Measurements from ENCODE around the gene AFF1.

The AFF1 gene

GRCh38 chr4:86910369-86910768 is 24.4 kb upstream of the AFF1 start:
- no peak for DNase-seq (ENCODE audit: extremely low spot score)
- POLR2A ChIA-PET, result interaction anchor here (0.6 kb wide), 1 partner anchor 114 kb away, joined by 3 read pairs; no protein-coding TSS in a partner anchor
- no peak for TF ChIP-seq CTCF (IDR thresholded peaks at IDR 0.05; ENCODE audit: control extremely low read depth, extremely low read depth, low read depth, missing control alignments)
- CTCF ChIA-PET, result interaction anchor here (1.9 to 5.8 kb wide), 3 partner anchors 11 to 414 kb away, joined by 6 to 54 read pairs (median 7); no protein-coding TSS in a partner anchor

GRCh38 chr4:86910820-86911684 is 23.8 kb upstream of the AFF1 start:
- POLR2A ChIA-PET, result interaction anchor here (0.6 kb wide), 1 partner anchor 113 kb away, joined by 3 read pairs; no protein-coding TSS in a partner anchor
- no peak for TF ChIP-seq CTCF (IDR thresholded peaks at IDR 0.05; ENCODE audit: control extremely low read depth, extremely low read depth, low read depth, missing control alignments)
- no peak for DNase-seq (ENCODE audit: extremely low spot score)
- CTCF ChIA-PET, result interaction anchor here (1.9 to 5.8 kb wide), 2 partner anchors 10 to 414 kb away, joined by 6 to 54 read pairs; no protein-coding TSS in a partner anchor

DNA sequence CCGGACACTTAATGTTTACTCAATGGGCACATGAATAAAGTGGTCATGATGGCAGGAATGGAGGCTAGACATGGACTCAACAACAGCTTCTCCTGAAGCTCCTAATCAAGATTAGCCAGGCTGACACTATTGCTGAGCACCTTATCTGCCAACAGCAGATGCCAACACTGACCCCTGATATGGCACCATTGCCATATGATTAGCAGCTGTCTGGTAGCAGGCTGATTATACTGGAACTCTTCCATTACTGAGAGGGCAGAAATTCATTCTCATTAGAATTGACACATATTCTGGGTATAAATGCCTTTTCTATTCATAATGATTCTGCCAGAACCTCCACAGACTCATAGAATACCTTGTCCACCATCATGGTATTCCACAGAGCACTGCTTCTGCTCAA is 18.4 kb upstream of the AFF1 start:
- CTCF ChIA-PET, result interaction anchor here (1.0 to 1.6 kb wide), 6 partner anchors 13 to 420 kb away, joined by 3 to 7 read pairs (median 4); partner anchors contain the start of gene AFF1
- POLR2A ChIA-PET, result no interaction called here
- DNase-seq (ENCODE audit: extremely low spot score), result no peak

GRCh38 chr4:86917212-86918039 is 17.4 kb upstream of the AFF1 start:
- no peak for DNase-seq (ENCODE audit: extremely low spot score)
- ChIA-PET POLR2A (no interaction called here), CTCF (interaction anchor here (1.0 to 1.6 kb wide), 7 partner anchors 14 to 421 kb away, joined by 3 to 7 read pairs (median 3); partner anchors contain the start of gene AFF1)
- no peak for TF ChIP-seq CTCF (IDR thresholded peaks at IDR 0.05; ENCODE audit: control extremely low read depth, extremely low read depth, low read depth, missing control alignments)

More for the DNA sequence above, 18.4 kb upstream of the AFF1 start:
- TF ChIP-seq CTCF (IDR thresholded peaks at IDR 0.05; ENCODE audit: control extremely low read depth, extremely low read depth, low read depth, missing control alignments), result no peak

- no peak for TF ChIP-seq CTCF (IDR thresholded peaks at IDR 0.05; ENCODE audit: control extremely low read depth, extremely low read depth, low read depth, missing control alignments)
- no peak for DNase-seq (ENCODE audit: extremely low spot score)
- POLR2A ChIA-PET, result no interaction called here
- CTCF ChIA-PET, result interaction anchor here (1.9 to 7.1 kb wide), 6 partner anchors 8 to 421 kb away, joined by 5 to 148 read pairs (median 47); partner anchors contain the start of gene AFF1
Measured at GRCh38 chr4:86918539-86919072, 16.2 kb upstream of the AFF1 start.

All from GM10248 (cell line).